GM18951 (cell line): ENCODE data around the gene MMAA.
A peak's percentile ranks its signal among the peaks of the same experiment; 100 is the strongest.
"Not testable (repeated sequence)": the region's sequence is repeated elsewhere in the genome, so short reads cannot be mapped to it uniquely, and the experiment has no call there.

ENCODE experiments used
- POLR2A ChIP-seq: IDR thresholded peaks from 4 replicates; pipeline ENCODE4 v1.6.1; 2011; ENCODE audit warnings: mild to moderate bottlenecking; ENCODE audit not compliant: insufficient read length, insufficient read depth; ENCODE audit errors: extremely low read depth
- in situ Hi-C: fragments of 300-500 bp; cut with MboI; formaldehyde crosslinking; loops from one replicate; pipeline ENCODE4 v1.12.0; 2022; ENCODE audit warnings: low sequenced_read_pairs, mixed read lengths, inconsistent platforms; ENCODE audit not compliant: unreplicated experiment

Gene MMAA

GRCh38 chr4:145618932-145619638 is at the start of gene MMAA:
TSS of gene MMAA (plus strand) at chr4:145619385. CDS start at chr4:145639140, 19,755 bp downstream.
- peak; percentile 98 for TF ChIP-seq POLR2A

GRCh38 chr4:145574546-145574945 is 44.6 kb upstream of the MMAA start:
- in situ Hi-C loops = loop anchor here (25.0 kb wide), 1 partner anchor 337 kb away; no protein-coding TSS in a partner anchor

More at GRCh38 chr4:145618932-145619638, at the start of gene MMAA:
- in situ Hi-C loops = no loop called here

- in situ Hi-C loops = no loop called here
Measured at GRCh38 chr4:145580906-145581305, 38.3 kb upstream of the MMAA start.

GRCh38 chr4:145583191-145584055 is 35.8 kb upstream of the MMAA start:
- in situ Hi-C loops = no loop called here

More at GRCh38 chr4:145580906-145581305, 38.3 kb upstream of the MMAA start:
- TF ChIP-seq POLR2A = no peak

GRCh38 chr4:145587088-145587754 is 32.0 kb upstream of the MMAA start:
- in situ Hi-C loops = no loop called here
- TF ChIP-seq POLR2A = no peak

More at GRCh38 chr4:145583191-145584055, 35.8 kb upstream of the MMAA start:
- no peak for TF ChIP-seq POLR2A

DNA sequence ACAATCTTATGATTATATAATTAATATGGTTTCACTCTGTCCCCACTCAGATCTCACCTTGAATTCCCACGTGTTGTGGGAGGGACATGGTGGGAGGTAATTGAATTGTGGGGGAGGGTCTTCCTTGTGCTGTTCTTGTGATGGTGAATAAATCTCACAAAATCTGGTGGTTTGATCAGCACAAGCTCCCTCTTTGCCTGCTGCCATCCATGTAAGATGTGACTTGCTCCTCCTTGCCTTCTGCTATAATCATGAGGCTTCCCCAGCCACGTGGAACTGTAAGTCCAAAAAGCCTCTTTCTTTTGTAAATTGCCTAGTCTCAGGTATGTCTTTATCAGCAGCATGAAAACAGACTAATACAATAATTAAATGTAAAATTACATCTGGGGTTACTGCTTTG is 29.8 kb upstream of the MMAA start:
- in situ Hi-C loops = not testable (repeated sequence)

GRCh38 chr4:145589916-145590702 is 29.1 kb upstream of the MMAA start:
- in situ Hi-C loops = no loop called here
- TF ChIP-seq POLR2A = no peak

GRCh38 chr4:145602129-145602760 is 16.9 kb upstream of the MMAA start:
- in situ Hi-C loops = no loop called here
- no peak for TF ChIP-seq POLR2A

GRCh38 chr4:145605941-145606340 is 13.2 kb upstream of the MMAA start:
- in situ Hi-C loops = no loop called here
- no peak for TF ChIP-seq POLR2A

GRCh38 chr4:145609481-145610427 is 9.4 kb upstream of the MMAA start:
- in situ Hi-C loops = no loop called here
- no peak for TF ChIP-seq POLR2A

GRCh38 chr4:145613566-145614232 is 5.5 kb upstream of the MMAA start:
- in situ Hi-C loops = no loop called here
- TF ChIP-seq POLR2A = no peak
